ENCODE results near the gene TUBG2. TPM values are rescaled to one million over a fixed set of nuclear protein-coding genes. Genes with fewer than 3 reads are reported as not detected.

TUBG2 gene
- total and polyA plus RNA-seq, 10 of the 15 experiments (the other 5 are each of a cell fraction or from before 2014, with no cell fraction given): 1.2 to 12.5 (median 8.9) TPM

DNA sequence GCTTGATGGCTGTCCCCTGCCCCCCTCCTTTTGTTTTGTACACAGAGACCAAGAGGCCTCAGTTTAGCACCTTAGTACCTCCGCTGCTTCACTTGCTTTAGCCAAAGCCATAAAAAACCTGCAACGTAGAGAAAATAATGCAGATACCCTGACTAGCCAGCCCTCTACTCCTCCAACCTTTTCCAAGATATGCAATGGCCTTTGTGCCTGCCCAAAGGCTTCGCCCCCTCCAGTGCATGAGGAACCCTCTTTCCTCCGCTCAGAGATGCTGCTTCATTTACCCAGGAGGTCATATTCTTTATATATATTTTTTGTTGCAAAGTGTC lies 40.3 kb downstream of the TUBG2 start:
- Histone ChIP-seq H3K79me2 (ENCODE audit: control insufficient read depth, insufficient read depth, low read length) (no peaks in the 10 kb centered on the region; the same call in 1 of the 2 replicates), H2AFZ (ENCODE audit: control insufficient read depth, low read depth, low read length) (no peak overlapping the region), H3K36me3 (ENCODE audit: control insufficient read depth in 2 of 2, insufficient read depth in 2 of 2, low read length in 1 of 2) (peaks cover 16 to 39% of the 10 kb centered on the region in 2 experiments), H3K27me3 (replicated peaks in 1 of 2; ENCODE audit: control insufficient read depth in 2 of 2, insufficient read depth in 2 of 2, low read length in 1 of 2) (no peaks in the 10 kb centered on the region), H3K4me2 (ENCODE audit: control insufficient read depth, insufficient read depth) (no peak overlapping the region), H3K9me3 (replicated peaks; ENCODE audit: control insufficient read depth, insufficient read depth, low read length) (no peaks in the 10 kb centered on the region), H3K9ac (ENCODE audit: control insufficient read depth, insufficient read depth, low read length) (no peak overlapping the region), H3K27ac (ENCODE audit: control insufficient read depth, insufficient read depth) (no peak overlapping the region), H3K4me1 (ENCODE audit: control insufficient read depth, insufficient read depth, low read length) (peaks cover 26% of the 10 kb centered on the region), H3K4me3 (no peak overlapping the region), H4K20me1 (ENCODE audit: control insufficient read depth, insufficient read depth) (no peaks in the 10 kb centered on the region)
- DNase-seq (ENCODE audit: low read depth, low spot score) (no peak), FAIRE-seq (no peak), ATAC-seq (no peak)
- ChIA-PET RAD21 (ENCODE audit: unreplicated experiment) (no interaction called here), SMC1A (ENCODE audit: uncharacterized antibody, unreplicated experiment) (interaction anchor here (0.9 kb wide), 1 partner anchor 121 kb away, joined by 3 read pairs; the partner anchor contains the start of gene PSMC3IP), POLR2A (interaction anchor here (0.6 kb wide), 4 partner anchors 16 to 130 kb away, joined by 3 to 7 read pairs (median 4); partner anchors contain the start of gene TUBG1), CTCF (no interaction called here)
- TF ChIP-seq BACH1 (IDR thresholded peaks at IDR 0.05; ENCODE audit: borderline replicate concordance) (no peak), E4F1 (IDR thresholded peaks at IDR 0.05; ENCODE audit: borderline replicate concordance, partially characterized antibody) (no peak), POLR2AphosphoS2 (IDR thresholded peaks at IDR 0.05; ENCODE audit: low read depth, low read length) (no peak), YBX1 (IDR thresholded peaks at IDR 0.05) (no peak), MEF2A (IDR thresholded peaks at IDR 0.05; ENCODE audit: insufficient read depth, low read depth, low read length) (no peak)
- intact Hi-C loops (cut with micrococcal nuclease; ENCODE audit: unreplicated experiment): no loop called here
- BruUV-seq (replicated peaks): no TSS peak
- 99% methylated on average over 4 of the region's 4 CpGs for whole genome bisulfite sequencing (ENCODE audit: insufficient coverage, insufficient replicate concordance, low lambda C conversion rate, missing lambda C conversion rate)
- in situ Hi-C loops (cut with MboI): no loop called here
